KOPT-K1 (cell line): ENCODE results near the gene HSD3B2.

Experiments
- H3K27ac ChIP-seq: fragments of 200-600 bp; sonication (generic); 2 replicates; pipeline ENCODE4 v1.5.1; 2016; ENCODE audit warnings: antibody characterized with exemption, mild to moderate bottlenecking, low read depth, low read length; ENCODE audit not compliant: poor library complexity, severe bottlenecking
- H3K36me3 ChIP-seq: fragments of 200-600 bp; sonication (generic); 2 replicates; pipeline ENCODE4 v1.5.1; 2017; ENCODE audit warnings: antibody characterized with exemption, mild to moderate bottlenecking, low read length, moderate library complexity; ENCODE audit not compliant: insufficient read depth
- H3K9me3 ChIP-seq: fragments of 200-600 bp; sonication (generic); 2 replicates; pipeline ENCODE4 v1.5.1; 2017; ENCODE audit warnings: antibody characterized with exemption, low read length, mild to moderate bottlenecking; ENCODE audit not compliant: insufficient read depth, poor library complexity, severe bottlenecking

HSD3B2 gene

DNA sequence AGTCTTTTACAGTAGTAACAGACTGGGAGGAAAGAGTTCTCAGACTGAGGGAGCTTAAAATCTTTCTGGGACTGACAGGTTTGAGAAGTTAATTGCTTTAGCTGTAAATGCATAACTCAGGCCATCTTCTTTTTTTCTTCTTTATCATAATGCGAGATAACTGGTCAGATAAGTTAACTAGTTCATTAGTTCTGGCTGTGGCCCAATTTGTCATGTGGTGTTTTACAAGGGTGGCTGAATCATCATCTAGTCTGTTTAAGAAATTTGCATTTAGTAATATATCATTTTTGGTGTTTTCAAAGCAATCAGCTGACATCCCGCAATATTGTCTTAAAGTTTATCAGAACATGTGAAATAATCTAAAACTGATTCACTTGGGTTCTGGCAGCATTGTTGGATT, 14.0 kb downstream of the HSD3B2 start:
- H3K9me3 ChIP-seq = no peaks in the 10 kb centered on the region
- no peaks in the 10 kb centered on the region for H3K36me3 ChIP-seq
- no peak overlapping the region for H3K27ac ChIP-seq

DNA sequence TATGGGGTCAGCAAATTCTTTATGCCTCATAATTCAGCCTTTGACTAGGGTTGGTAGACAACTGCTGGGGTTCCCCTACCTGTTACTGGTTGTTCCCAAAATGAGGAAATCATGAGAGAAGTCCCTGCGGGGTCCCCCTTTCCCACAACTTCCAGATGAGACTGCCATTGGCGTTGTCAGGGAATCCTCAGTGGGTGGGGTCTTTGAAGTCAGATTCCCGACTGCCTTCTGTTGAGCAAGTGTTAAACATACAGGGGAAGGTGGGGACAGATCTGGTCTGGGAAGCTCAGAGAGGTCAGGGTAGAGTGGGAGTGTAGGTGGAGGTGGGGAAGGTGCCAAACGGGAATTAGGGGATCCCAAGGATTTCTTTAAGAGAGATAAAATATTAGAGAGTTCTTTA, 14.7 kb downstream of the HSD3B2 start:
- Histone ChIP-seq H3K27ac (no peak overlapping the region), H3K36me3 (no peaks in the 10 kb centered on the region), H3K9me3 (no peaks in the 10 kb centered on the region)

DNA sequence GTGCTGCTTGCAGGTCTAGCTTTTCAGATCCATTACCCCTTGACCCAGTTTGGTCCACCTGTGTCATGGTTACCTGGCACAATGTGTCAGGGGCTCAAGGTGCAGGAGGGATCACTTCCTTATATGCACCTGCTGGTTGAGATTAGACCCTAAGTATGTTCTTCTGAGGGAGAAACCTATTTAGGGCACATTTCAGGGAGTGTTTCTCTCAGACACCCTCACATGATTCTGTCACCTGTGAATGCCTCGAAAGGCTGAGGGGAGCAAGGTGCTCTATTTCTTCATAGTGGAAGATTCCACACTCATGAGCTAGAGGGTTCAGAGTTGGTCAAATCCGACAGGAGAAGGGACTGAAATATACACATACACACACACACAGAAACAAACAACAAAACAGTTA, 15.5 kb downstream of the HSD3B2 start:
- no peaks in the 10 kb centered on the region for H3K9me3 ChIP-seq
- H3K36me3 ChIP-seq = no peaks in the 10 kb centered on the region
- H3K27ac ChIP-seq = no peak overlapping the region

DNA sequence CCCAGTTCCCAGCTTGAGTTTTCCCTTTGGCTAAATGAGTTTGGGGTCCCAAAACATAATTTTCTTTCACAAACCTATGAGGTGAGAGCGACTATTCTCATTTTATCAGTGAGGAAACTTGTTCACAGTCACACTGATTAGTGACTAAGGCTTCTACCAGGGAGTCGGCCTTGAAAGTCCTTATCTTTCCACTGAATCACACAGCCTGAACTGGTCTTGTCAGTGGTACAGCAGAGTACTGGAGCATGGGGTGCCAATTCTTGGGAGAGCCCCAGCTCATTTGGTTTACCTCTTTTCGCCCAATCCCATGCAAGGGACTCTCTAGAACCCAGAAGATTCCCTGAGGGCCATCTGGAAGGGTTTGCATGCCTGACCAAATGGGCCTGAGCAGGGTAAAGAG, 16.9 kb downstream of the HSD3B2 start:
- Histone ChIP-seq H3K9me3 (no peaks in the 10 kb centered on the region), H3K36me3 (no peaks in the 10 kb centered on the region), H3K27ac (no peak overlapping the region)

DNA sequence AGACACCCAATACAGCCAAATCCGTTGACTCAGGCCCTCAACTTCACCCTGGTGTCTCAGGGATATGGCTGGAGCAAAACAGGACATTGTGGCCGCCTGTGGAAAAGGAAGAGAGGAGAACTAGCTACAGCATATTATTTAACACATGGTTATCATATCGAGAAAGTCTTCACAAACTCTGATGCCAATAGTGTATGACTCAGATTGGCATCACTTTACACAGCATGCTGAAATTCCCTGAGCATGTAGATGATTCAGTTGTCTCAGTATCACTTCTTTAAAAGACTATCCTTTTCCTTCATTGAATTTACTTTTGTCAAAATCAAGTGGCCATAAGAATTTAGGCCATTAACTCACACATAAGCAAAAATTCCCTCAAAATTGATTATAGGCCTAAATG, 20.1 kb downstream of the HSD3B2 start:
- H3K36me3 ChIP-seq = no peaks in the 10 kb centered on the region
- no peak overlapping the region for H3K27ac ChIP-seq
- H3K9me3 ChIP-seq = no peaks in the 10 kb centered on the region

DNA sequence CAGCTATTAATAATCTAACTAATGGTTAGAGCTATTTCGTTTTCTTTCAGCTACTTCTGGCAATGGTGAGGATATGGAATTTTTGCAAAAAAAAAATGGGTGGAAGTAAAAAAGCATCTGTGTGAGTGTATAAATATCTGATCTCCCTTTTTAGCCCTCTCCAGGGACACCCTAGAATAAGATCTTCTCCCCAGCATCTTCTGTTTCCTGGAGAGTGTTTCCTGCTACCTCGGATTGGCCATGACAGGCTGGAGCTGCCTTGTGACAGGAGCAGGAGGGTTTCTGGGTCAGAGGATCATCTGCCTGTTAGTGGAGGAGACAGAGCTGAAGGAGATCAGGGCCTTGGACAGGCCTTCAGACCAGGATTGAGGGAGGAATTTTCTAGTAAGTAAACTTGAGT, 23.8 kb downstream of the HSD3B2 start:
- H3K27ac ChIP-seq = no peak overlapping the region
- H3K36me3 ChIP-seq = no peaks in the 10 kb centered on the region
- no peaks in the 10 kb centered on the region for H3K9me3 ChIP-seq

DNA sequence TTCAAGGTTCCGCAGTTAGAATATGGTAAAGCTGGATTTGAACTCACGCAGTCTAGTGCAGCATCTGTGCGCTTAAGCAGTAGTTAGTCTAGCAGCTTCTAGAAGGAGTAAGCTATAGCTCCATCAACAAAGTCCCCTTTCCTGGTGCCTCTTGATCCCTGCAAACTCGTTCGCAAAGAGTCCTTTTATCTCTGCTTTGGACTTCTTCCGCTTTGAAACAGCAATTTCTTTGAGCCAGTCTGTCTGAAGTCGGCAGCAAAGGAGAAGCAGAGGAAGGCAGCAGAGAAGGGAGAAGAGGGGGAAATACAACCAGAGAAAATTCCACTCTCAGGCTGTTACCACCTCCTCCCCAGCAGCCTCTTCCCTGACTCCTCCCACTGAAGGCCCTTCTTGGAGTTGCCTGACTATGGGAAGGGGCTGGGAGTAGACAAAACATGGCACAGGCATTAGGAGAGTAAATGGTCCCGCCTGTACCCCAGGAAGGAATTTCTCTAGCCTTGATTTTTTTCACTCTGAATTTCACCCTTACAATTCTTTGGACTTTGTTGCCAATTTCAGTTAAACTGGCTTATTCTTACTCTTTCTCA, 25.9 kb downstream of the HSD3B2 start:
- H3K9me3 ChIP-seq = no peaks in the 10 kb centered on the region
- no peaks in the 10 kb centered on the region for H3K36me3 ChIP-seq
- H3K27ac ChIP-seq = no peak overlapping the region

DNA sequence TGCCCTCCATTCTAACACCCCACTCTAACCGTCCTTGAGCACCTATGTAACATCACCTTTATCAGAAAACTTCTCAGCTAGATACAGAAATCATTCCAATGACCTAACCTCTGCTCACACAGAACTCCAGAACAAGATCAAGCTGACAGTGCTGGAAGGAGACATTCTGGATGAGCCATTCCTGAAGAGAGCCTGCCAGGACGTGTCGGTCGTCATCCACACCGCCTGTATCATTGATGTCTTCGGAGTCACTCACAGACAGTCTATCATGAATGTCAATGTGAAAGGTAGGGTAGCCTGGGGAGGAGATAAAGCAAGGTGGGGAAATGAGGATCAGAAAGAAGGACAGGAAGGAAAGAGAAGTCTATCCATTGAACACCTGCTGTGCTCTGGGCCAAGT, 27.8 kb downstream of the HSD3B2 start:
- no peaks in the 10 kb centered on the region for H3K36me3 ChIP-seq
- H3K9me3 ChIP-seq = no peaks in the 10 kb centered on the region
- no peak overlapping the region for H3K27ac ChIP-seq

DNA sequence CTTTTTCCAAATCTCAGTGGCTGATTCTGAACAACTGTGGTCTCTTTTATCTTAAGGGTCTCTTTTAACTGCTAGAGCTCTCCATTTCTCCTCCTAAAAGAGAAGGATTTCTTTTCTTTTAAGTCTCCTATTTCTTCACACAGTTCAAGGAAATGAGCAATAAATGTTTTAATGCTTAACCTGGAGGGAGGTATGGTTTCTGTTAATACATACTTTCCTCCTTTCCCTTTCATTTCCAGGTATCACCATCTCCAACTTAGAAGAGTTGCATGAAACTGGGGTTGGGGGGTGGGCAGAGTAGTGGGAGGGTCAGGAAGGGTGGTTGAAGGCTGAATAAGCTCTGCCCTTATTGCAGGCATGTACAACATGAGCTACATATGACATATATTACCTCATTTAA, 31.4 kb downstream of the HSD3B2 start:
- Histone ChIP-seq H3K27ac (no peak overlapping the region), H3K36me3 (no peaks in the 10 kb centered on the region), H3K9me3 (no peaks in the 10 kb centered on the region)

DNA sequence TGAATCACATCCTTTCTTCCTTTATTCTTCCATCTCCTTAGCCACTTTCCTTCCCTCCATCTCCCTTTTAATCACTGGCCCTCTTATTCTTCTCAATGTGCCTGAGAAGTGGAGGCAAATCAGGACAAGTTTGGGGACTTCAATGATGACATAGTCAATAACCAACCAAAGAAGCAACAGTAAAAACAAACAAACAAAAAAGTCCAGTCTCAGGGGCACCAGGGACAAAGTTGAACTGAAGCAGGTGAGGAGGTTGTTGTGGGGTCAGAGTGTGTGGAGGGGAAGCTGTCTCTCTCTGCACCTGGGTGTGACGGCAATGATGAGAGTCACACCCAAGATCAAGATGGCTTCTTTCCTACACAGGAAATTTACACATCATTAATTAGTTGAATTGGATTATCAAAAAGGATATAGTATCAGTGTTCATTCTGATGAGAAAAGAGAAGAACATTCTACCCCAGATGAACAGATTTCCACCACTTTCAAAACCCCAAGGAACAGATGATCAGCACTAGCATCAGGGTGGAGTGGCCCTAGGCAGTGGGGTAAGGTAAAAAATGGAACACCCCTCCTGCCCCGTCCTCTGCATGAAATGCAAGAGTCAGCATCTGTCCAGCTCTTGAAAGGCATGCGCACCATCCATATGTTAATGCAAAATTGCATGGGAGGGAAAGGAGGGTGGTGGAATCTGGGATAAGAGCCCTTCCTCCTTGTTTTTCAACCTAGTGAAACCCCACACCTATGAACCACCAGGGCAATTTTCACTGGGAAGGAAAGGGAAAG, 32.6 kb downstream of the HSD3B2 start:
- Histone ChIP-seq H3K27ac (no peak overlapping the region), H3K36me3 (no peaks in the 10 kb centered on the region), H3K9me3 (no peaks in the 10 kb centered on the region)

DNA sequence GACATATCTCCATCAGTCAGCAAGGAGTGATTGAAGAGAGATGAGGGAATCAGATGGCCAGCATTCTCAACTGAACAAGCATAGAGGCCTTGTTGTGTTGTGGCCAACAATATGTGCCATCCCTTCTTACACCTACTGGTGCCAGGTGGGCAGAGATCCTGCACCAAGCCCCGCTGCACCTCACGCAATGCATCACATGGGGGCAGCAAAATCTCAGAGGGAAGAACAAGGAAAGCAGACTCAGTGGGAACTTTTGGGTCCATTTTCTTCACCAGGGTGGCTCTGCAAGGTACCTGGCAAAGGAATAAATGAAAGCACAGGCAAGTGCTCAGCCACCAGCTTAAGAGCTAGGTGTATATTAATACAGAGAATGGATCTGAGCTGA, 33.2 kb downstream of the HSD3B2 start:
- H3K36me3 ChIP-seq = no peaks in the 10 kb centered on the region
- no peak overlapping the region for H3K27ac ChIP-seq
- no peaks in the 10 kb centered on the region for H3K9me3 ChIP-seq

DNA sequence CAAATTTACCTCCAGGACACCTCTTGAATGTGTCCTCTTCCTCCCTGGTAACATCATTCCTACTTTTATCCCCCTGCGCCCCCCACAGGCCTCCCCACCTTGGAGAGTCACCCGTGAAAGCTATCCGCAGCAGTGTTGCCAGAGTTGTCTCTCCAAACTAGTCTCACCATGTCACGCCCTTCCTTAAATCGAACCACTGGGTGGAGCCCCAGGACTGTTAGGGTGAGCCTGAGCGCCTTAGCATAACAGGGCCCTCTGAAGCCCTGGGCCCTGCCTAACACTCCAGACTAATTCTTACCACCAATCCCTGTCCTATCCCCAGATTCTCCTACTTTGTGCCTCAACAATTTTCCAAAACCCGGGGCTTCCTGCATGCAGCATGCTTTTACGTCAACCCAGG, 35.0 kb downstream of the HSD3B2 start:
- Histone ChIP-seq H3K36me3 (no peaks in the 10 kb centered on the region), H3K27ac (no peak overlapping the region)

DNA sequence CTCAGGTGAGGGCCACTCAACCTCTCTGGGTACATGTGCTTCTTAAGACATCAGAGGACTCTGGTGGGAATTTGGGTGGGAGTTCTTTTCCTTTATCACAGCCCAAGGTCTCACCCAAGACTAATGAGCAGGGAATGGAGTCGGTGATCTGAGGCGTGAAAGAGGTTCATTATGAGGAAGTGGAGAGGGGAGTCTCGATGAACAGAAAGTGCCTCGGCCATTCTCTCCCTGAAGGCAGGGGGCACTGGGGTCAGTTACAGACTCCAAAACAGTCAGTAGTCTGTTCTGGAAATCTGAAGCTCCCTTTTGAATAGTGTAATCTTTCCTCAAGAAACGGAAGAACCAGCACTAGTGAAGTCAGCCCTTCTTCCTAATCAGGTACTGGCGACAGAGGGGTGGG, 36.2 kb downstream of the HSD3B2 start:
- Histone ChIP-seq H3K36me3 (no peaks in the 10 kb centered on the region), H3K9me3 (no peaks in the 10 kb centered on the region), H3K27ac (no peak overlapping the region)

More for the DNA sequence above, 35.0 kb downstream of the HSD3B2 start:
- no peaks in the 10 kb centered on the region for H3K9me3 ChIP-seq

DNA sequence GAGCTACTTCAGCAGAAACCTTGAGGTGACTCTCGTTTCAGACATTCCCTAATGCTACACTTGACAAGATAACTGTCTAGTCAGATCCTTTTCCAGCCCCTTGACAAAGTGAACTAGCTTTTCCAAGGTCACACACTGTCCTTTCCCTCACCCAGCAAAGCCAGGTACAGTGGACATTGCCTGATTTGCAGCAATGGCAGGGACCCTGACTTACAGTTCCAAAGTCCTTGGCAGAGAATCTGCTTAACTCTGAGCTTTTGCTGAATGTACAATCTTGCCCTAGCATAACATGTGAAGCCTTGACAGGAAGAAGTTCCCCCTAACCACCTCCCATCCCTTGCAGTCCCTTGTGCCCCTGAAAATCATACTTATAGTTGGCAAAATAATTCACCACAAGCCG, 37.1 kb downstream of the HSD3B2 start:
- H3K27ac ChIP-seq = no peak overlapping the region
- H3K9me3 ChIP-seq = no peaks in the 10 kb centered on the region
- no peaks in the 10 kb centered on the region for H3K36me3 ChIP-seq

DNA sequence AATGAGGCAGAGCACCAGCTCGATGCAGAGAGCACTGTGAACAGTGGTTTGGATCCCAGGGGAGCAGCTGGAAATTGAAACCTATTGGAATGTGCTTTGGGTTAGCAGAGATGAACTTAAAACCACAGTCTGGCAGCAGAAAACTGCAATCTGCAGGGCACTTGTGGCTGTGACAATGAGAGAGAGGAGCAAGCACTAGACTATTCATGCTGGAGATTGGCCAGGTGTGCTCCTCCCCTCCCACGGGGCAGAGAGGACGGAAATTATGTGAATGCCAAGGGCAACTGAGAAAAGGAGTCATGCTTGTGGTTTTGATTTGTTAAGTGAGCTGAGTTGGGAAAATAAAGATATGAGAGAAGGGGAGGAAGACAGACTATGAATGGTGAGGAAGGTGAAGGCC, 38.1 kb downstream of the HSD3B2 start:
- no peaks in the 10 kb centered on the region for H3K9me3 ChIP-seq
- no peaks in the 10 kb centered on the region for H3K36me3 ChIP-seq
- H3K27ac ChIP-seq = no peak overlapping the region

DNA sequence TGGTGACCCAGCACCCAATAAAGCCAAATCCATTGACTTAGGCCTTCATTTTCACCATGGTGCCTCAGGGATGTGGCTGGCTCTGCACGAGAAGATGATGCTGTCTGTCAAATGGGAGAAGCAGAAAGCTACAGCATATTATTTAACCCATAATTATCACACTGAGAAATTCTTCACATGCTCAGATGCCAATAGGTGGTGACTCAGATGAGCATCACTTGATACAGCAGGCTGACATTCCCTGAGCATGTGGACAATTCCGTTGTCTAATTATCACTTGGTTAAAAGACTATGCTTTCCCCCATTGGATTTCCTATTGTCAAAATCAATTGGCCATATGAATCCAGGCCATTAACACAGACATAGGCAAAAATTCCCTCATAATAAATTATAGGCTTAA, 48.0 kb downstream of the HSD3B2 start:
- Histone ChIP-seq H3K36me3 (no peaks in the 10 kb centered on the region), H3K27ac (no peak overlapping the region), H3K9me3 (no peaks in the 10 kb centered on the region)
